H54 (cell line): ENCODE results near the gene GSTT2B.
"Not testable (repeated sequence)": the region's sequence is repeated elsewhere in the genome, so short reads cannot be mapped to it uniquely, and the experiment has no call there.

Source experiments
- DNase-seq: peaks from one replicate; pipeline ENCODE4 v3.0.0; 2011; ENCODE audit warnings: low spot score, mixed read lengths; ENCODE audit not compliant: insufficient read length
- FAIRE-seq: peaks from 3 replicates; lab custom pipeline; 2011; peaks lifted over from hg19 to GRCh38; lab: Jason Lieb, UNC
- POLR2A ChIP-seq: IDR thresholded peaks from 2 replicates; pipeline ENCODE4 v1.6.1; 2011; ENCODE audit warnings: low read depth, mild to moderate bottlenecking, low read length

Gene GSTT2B

DNA sequence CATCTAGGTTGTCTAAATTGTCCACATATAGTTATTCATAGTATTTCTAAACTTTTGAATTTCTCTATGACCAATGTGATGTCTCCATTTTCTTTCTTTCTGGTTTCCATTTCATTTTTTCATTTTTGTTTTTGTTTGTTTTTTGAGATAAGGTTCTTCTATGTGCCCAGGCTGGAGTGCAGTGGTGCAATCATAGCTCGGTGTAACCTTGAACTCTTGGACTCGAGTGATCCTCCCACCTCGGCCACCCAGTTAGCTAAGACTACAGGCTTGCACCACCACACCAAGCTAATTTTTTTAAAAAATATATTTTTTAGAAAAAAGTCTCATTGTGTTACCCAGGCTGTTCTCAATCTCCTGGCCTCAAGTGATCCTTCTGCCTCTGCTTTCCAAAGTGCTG is 36.1 kb upstream of the GSTT2B start:
- no peak for FAIRE-seq
- DNase-seq, result no peak
- TF ChIP-seq POLR2A, result no peak

- DNase-seq, FAIRE-seq: not testable (repeated sequence)
Measured at GRCh38 chr22:23993581-23994177, 32.7 kb upstream of the GSTT2B start.

DNA sequence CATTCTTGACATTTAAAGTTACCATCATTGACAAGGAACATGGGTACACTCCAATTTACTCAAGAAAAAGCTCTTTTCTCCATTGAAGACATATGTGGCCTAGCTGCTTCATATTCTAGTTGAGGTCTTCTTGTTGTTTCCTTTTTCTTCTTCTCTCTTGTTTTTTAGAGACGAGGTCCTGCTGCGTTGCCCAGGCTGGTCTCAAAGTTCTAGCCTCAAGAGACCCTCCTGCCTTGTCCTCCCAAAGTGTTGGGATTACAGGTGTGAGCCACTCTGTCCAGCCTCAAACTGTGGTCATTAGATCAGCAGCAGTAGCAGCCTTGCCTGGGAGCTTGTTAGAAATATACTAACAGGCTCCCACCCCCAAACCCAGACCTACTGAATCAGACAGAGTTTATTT is 32.1 kb upstream of the GSTT2B start:
- FAIRE-seq, DNase-seq: not testable (repeated sequence)

GRCh38 chr22:23989583-23990244 is 28.7 kb upstream of the GSTT2B start:
- FAIRE-seq, DNase-seq: not testable (repeated sequence)

DNA sequence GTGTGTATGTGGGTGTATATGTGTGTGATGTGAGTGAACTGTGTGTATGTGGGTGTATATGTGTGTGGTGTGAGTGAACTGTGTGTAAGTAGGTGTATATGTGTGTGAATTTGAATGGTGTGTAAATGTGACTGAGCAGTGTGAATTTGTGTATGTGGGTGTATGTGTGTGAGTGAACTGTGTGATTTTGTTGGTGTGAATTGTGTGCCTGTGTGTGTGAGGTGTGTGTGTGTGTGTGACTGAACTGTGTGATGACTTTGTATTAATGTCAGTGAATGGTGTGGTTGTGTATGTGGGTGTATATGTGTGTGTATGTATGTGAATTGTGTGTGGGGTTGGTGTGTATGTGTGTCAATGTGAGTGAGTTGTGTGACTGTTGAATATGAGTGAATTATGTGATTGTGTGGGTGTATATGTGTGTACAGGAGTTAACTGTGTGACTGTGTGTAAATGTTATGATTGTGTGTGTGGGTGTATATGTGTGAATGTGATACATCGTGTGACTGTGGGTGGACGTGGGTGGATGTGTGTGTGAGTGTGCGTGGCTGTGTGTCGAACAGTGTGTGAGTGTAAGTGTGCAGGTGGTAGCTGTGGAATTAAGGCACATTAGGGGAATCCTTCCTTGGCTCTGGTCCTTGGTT is 25.7 kb upstream of the GSTT2B start:
- FAIRE-seq, DNase-seq: not testable (repeated sequence)

DNA sequence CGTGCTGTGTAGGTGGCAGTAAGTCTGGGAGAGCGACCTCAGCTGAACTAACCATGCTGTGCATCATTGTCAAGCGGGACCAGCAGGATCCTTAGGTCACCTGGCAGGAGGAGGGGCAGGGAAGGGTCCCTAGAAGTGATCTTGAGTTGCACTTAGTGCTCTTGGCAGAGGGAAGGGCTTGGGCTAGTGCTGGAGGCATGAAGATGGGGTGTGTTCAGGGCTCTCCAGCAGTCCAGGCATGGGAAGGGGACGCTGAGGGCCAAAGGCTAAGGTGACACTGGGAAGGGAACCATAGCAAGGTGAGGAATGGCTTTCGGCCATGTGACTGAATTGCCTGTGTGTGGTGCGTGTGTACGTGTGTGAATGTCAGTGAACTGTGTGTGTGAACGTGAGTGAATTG is 25.1 kb upstream of the GSTT2B start:
- not testable (repeated sequence) for FAIRE-seq, DNase-seq

DNA sequence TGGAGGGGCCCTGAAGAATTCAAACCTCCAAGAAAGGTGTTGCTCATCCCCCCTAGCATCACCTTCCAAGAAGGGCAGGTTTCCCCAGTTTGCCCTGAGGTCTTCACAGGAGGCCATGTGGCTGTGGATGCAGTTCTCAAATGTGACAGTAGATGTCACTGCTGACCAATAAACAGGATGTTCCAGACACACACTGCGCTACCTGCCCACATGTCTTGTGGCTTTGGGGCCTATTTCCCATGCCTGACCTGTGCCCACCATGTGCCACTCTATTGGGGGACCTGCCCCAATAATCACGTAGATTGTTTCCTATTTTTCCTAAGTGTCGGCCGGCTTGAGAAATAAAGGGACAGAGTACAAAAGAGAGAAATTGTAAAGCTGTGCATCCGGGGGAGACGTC is 23.4 kb upstream of the GSTT2B start:
- no peak for DNase-seq
- FAIRE-seq, result no peak
- no peak for TF ChIP-seq POLR2A

- not testable (repeated sequence) for FAIRE-seq, DNase-seq
Measured at GRCh38 chr22:23980567-23980966, 19.6 kb upstream of the GSTT2B start.

DNA sequence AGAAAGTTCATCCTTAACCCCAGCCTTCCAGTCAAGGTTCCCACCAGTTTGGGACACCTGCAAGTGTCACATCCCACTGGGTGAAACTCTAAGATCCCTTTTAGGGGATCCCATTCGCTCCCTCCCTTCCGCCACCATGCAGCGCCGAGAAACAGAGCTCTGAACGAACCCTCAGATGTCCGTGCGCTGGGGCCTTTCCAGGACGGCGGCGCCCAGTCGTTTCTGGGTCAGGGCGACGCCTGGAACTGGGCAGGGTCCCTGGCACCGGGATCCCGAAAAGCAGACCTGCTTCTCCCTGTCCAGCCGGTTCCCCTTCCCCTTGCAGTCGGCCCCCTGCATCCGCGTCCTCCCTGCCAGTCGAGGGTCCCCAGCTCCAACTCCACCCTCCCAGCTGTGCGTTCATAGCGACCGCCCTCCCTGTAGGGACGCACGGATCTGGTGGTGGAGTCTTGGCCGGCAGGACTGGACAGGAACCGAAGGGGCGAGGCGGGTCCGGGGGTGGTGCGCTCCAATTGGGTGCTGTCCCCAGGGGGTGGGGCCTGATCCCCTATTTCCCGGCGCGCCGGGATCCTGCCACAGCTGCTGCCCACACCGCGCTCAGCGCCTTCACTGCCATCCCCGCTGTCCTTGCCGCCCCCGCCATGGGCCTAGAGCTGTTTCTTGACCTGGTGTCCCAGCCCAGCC is 18.7 kb upstream of the GSTT2B start, which contains the start of gene GSTT2:
TSS of gene GSTT2 (plus strand) at position 578 of the 684 bp plus-strand sequence.
- not testable (repeated sequence) for DNase-seq, FAIRE-seq

DNA sequence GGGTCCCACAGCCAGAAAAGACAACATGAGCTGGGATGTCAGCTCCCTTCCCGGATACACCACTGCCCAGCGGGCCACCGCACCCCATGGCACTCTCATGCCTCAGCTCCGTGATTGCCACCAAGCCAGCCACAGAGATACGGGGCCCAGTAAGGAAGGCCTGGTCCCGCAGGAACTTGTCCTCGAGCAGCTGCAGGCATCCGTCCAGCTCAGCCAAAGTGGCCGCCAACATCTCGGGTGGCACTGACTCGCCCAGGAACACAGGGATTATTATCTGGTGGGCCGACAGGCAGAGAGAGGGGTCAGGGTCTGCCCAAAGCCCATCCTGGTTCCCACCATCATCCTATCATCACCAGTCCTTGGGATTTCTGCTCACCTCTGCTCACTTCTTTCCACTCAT is 16.3 kb upstream of the GSTT2B start:
- FAIRE-seq, result not testable (repeated sequence)

DNA sequence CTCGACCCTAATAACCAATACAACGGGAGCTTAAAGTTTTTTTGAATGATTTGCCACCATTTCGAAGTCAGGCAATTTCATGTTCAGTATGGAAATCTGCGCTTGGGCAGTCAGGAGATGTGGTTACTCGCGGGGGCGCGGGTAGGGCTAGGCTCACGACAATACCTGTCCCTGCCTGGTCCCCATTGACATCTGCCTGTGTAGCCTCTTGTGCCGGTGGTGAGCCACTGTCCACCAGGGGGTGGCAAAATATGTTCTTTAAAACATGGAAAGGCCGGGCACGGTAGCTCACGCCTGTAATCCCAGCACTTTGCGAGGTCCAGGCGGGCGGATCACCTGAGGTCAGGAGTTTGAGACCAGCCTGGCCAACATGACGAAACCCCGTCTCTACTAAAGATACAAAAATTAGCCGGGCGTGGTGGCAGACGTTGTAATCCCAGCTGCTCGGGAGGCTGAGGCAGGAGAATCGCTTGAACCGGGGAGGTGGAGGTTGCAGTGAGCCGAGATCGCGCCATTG is 13.9 kb upstream of the GSTT2B start:
- FAIRE-seq, result not testable (repeated sequence)

More for the DNA sequence above, 16.3 kb upstream of the GSTT2B start:
- not testable (repeated sequence) for DNase-seq

GRCh38 chr22:23974345-23974744 is 13.3 kb upstream of the GSTT2B start, which contains the start of gene DDT:
DDT (minus strand) TSS chr22:23974441; CDS start chr22:23974414, 27 bp downstream.
- not testable (repeated sequence) for DNase-seq
- FAIRE-seq, result peak; percentile 90

More for the DNA sequence above, 13.9 kb upstream of the GSTT2B start:
- DNase-seq, result not testable (repeated sequence)

- DNase-seq, FAIRE-seq: not testable (repeated sequence)
Measured at GRCh38 chr22:23971927-23972326, 10.9 kb upstream of the GSTT2B start.

- no peak for DNase-seq
- FAIRE-seq, result no peak
- no peak for TF ChIP-seq POLR2A
Measured at GRCh38 chr22:23970816-23971486, 10.0 kb upstream of the GSTT2B start.
